ENCODE data around the gene VPS41. TPM values are rescaled to one million over a fixed set of nuclear protein-coding genes. Genes with fewer than 3 reads are reported as not detected.

The VPS41 gene
- total and polyA plus RNA-seq, 4 donors = 9.2 to 24.1 (median 16.1) TPM

DNA sequence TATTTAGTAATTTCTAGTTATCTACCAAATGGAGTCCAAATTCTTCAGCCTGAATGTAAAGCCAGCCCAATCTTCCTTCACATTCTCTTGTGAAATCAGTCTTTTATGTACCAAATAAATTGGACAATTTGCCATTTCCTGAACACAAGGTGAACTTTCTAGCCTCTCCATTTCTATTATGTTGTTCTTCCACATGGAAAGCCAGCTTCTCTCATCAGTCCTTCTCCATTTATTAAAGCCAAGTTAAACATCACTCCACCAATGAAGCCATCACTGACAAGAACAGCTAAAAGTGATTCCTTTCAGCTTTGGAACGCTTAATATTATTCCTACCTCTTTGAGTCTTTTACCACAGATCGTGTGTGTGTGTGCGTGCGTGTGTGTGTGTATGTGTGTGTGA lies 88.4 kb downstream of the VPS41 start:
- no peak for DNase-seq (ENCODE audit: low spot score)
- no peak overlapping the region for H3K4me3 ChIP-seq (ENCODE audit: low read depth in 1 of 3, low read length in 3 of 3)
- H3K27me3 ChIP-seq (ENCODE audit: control insufficient read depth in 4 of 4, insufficient read depth in 4 of 4, low read length in 3 of 4) = no peaks in the 10 kb centered on the region
- no peak overlapping the region for H3K27ac ChIP-seq (ENCODE audit: low read depth in 1 of 2, low read length in 2 of 2)
- peaks cover 2 to 13% (median 8%) of the 10 kb centered on the region in 4 donors for H3K36me3 ChIP-seq (ENCODE audit: control insufficient read depth in 4 of 4, insufficient read depth in 3 of 4, low read depth in 1 of 4, low read length in 3 of 4)
- H3K9me3 ChIP-seq (ENCODE audit: control insufficient read depth in 4 of 4, low read length in 3 of 4) = no peaks in the 10 kb centered on the region
- no peaks in the 10 kb centered on the region for H3K4me1 ChIP-seq (ENCODE audit: control insufficient read depth in 4 of 4, insufficient read depth in 4 of 4, low read length in 3 of 4)
- TF ChIP-seq TAF1 (conservative IDR thresholded peaks at IDR 0.05) = no peak
- TF ChIP-seq, protein P1, sequence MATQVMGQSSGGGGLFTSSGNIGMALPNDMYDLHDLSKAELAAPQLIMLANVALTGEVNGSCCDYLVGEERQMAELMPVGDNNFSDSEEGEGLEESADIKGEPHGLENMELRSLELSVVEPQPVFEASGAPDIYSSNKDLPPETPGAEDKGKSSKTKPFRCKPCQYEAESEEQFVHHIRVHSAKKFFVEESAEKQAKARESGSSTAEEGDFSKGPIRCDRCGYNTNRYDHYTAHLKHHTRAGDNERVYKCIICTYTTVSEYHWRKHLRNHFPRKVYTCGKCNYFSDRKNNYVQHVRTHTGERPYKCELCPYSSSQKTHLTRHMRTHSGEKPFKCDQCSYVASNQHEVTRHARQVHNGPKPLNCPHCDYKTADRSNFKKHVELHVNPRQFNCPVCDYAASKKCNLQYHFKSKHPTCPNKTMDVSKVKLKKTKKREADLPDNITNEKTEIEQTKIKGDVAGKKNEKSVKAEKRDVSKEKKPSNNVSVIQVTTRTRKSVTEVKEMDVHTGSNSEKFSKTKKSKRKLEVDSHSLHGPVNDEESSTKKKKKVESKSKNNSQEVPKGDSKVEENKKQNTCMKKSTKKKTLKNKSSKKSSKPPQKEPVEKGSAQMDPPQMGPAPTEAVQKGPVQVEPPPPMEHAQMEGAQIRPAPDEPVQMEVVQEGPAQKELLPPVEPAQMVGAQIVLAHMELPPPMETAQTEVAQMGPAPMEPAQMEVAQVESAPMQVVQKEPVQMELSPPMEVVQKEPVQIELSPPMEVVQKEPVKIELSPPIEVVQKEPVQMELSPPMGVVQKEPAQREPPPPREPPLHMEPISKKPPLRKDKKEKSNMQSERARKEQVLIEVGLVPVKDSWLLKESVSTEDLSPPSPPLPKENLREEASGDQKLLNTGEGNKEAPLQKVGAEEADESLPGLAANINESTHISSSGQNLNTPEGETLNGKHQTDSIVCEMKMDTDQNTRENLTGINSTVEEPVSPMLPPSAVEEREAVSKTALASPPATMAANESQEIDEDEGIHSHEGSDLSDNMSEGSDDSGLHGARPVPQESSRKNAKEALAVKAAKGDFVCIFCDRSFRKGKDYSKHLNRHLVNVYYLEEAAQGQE (IDR thresholded peaks at IDR 0.05) = no peak
- TF ChIP-seq NR2F2 (IDR thresholded peaks at IDR 0.05) = no peak
- TF ChIP-seq JUND (IDR thresholded peaks at IDR 0.05) = no peak
- TF ChIP-seq EGR1 (IDR thresholded peaks at IDR 0.05; ENCODE audit: low read depth in 2 of 2) = no peak
- TF ChIP-seq, protein P2, sequence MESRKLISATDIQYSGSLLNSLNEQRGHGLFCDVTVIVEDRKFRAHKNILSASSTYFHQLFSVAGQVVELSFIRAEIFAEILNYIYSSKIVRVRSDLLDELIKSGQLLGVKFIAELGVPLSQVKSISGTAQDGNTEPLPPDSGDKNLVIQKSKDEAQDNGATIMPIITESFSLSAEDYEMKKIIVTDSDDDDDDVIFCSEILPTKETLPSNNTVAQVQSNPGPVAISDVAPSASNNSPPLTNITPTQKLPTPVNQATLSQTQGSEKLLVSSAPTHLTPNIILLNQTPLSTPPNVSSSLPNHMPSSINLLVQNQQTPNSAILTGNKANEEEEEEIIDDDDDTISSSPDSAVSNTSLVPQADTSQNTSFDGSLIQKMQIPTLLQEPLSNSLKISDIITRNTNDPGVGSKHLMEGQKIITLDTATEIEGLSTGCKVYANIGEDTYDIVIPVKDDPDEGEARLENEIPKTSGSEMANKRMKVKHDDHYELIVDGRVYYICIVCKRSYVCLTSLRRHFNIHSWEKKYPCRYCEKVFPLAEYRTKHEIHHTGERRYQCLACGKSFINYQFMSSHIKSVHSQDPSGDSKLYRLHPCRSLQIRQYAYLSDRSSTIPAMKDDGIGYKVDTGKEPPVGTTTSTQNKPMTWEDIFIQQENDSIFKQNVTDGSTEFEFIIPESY (IDR thresholded peaks at IDR 0.05) = no peak
- TF ChIP-seq RXRA (IDR thresholded peaks at IDR 0.05) = no peak
- TF ChIP-seq HNF4G (IDR thresholded peaks at IDR 0.05) = no peak
- TF ChIP-seq, protein P3, sequence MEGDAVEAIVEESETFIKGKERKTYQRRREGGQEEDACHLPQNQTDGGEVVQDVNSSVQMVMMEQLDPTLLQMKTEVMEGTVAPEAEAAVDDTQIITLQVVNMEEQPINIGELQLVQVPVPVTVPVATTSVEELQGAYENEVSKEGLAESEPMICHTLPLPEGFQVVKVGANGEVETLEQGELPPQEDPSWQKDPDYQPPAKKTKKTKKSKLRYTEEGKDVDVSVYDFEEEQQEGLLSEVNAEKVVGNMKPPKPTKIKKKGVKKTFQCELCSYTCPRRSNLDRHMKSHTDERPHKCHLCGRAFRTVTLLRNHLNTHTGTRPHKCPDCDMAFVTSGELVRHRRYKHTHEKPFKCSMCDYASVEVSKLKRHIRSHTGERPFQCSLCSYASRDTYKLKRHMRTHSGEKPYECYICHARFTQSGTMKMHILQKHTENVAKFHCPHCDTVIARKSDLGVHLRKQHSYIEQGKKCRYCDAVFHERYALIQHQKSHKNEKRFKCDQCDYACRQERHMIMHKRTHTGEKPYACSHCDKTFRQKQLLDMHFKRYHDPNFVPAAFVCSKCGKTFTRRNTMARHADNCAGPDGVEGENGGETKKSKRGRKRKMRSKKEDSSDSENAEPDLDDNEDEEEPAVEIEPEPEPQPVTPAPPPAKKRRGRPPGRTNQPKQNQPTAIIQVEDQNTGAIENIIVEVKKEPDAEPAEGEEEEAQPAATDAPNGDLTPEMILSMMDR (IDR thresholded peaks at IDR 0.05; ENCODE audit: low read depth, low read length, missing input control) = no peak
- no peak for TF ChIP-seq FOXA2 (IDR thresholded peaks at IDR 0.05)
- TF ChIP-seq FOXA1 (IDR thresholded peaks at IDR 0.05) = no peak
- no peak for TF ChIP-seq HNF4A (conservative IDR thresholded peaks at IDR 0.05)
- no peak for TF ChIP-seq RAD21 (IDR thresholded peaks at IDR 0.05)
- TF ChIP-seq YY1 (IDR thresholded peaks at IDR 0.05) = no peak
- no peak for TF ChIP-seq GABPA (IDR thresholded peaks at IDR 0.05 in 1 of 2, conservative IDR thresholded peaks at IDR 0.05 in 1 of 2)
- no peak for TF ChIP-seq SP1 (IDR thresholded peaks at IDR 0.05)
- TF ChIP-seq, protein P4, sequence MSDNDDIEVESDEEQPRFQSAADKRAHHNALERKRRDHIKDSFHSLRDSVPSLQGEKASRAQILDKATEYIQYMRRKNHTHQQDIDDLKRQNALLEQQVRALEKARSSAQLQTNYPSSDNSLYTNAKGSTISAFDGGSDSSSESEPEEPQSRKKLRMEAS (IDR thresholded peaks at IDR 0.05) = no peak
- TF ChIP-seq, protein P5, sequence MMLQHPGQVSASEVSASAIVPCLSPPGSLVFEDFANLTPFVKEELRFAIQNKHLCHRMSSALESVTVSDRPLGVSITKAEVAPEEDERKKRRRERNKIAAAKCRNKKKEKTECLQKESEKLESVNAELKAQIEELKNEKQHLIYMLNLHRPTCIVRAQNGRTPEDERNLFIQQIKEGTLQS (IDR thresholded peaks at IDR 0.05) = no peak
- WGBS = 96% methylated on average over 4 of the region's 4 CpGs
- H3K9ac ChIP-seq (ENCODE audit: low read depth in 1 of 2, low read length in 2 of 2) = no peak overlapping the region

All from liver (tissue), 9 donors.